Retinal pigment epithelial cell (primary cell): ENCODE data around the gene NEFH.
A peak's percentile ranks its signal among the peaks of the same experiment; 100 is the strongest.

Experiments used
- DNase-seq: peaks from one replicate; pipeline ENCODE4 v3.0.0-alpha.2; 2010; ENCODE audit warnings: low read depth
- H3K4me3 ChIP-seq: 2 replicates; pipeline ENCODE4 v1.5.1; 2011; ENCODE audit warnings: mild to moderate bottlenecking, low read length, control low read depth, moderate library complexity
- TF ChIP-seq, protein P1 (sequence below): conservative IDR thresholded peaks from 2 replicates; pipeline ENCODE4 v1.5.1; 2011; ENCODE audit warnings: low read depth, low read length, control low read depth, inconsistent platforms

The NEFH gene

DNA sequence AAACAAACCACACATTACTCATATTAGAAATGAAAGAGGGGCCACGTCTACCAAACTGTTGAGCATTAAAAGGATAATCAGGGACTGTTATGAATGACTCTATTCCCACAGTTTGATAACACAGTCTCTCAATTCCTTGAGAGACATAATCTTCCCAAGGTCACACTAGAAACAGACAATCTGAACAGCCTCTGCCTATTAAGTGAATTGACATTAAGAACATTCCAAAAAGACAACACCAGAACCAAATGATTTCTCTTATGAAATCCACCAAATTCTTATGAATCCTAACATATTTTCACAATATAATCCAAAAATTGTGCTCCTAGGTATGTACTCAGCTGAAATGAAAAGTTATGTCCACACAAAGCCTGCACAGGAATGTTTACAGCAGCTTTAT, 37.0 kb upstream of the NEFH start:
- H3K4me3 ChIP-seq = no peak overlapping the region
- no peak for DNase-seq
- TF ChIP-seq, protein P1, sequence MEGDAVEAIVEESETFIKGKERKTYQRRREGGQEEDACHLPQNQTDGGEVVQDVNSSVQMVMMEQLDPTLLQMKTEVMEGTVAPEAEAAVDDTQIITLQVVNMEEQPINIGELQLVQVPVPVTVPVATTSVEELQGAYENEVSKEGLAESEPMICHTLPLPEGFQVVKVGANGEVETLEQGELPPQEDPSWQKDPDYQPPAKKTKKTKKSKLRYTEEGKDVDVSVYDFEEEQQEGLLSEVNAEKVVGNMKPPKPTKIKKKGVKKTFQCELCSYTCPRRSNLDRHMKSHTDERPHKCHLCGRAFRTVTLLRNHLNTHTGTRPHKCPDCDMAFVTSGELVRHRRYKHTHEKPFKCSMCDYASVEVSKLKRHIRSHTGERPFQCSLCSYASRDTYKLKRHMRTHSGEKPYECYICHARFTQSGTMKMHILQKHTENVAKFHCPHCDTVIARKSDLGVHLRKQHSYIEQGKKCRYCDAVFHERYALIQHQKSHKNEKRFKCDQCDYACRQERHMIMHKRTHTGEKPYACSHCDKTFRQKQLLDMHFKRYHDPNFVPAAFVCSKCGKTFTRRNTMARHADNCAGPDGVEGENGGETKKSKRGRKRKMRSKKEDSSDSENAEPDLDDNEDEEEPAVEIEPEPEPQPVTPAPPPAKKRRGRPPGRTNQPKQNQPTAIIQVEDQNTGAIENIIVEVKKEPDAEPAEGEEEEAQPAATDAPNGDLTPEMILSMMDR = no peak

DNA sequence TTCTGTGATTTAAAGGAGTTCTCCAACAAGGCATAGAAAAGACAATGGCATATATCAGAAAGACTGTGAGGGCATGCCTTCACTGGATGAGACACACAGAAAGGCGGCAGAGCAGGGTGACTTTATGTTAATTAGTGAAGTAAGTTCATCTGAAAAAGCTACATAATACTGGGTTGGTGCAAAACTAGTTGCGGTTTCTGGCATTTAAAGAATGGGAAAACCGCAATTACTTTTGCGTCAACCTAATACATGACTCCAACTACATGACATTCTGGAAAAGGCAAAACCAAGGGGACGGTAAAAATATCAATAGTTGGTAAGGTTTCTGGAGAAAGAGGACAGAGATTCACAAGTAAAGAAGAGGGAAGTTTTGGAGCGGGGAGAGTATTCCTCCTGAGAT, 36.6 kb upstream of the NEFH start:
- TF ChIP-seq, protein P1 = no peak
- no peak overlapping the region for H3K4me3 ChIP-seq
- DNase-seq = peak; percentile 61

- TF ChIP-seq, protein P1 = no peak
- H3K4me3 ChIP-seq = no peak overlapping the region
These were observed 35.9 kb upstream of the NEFH start for GRCh38 chr22:29443861-29444792.

DNA sequence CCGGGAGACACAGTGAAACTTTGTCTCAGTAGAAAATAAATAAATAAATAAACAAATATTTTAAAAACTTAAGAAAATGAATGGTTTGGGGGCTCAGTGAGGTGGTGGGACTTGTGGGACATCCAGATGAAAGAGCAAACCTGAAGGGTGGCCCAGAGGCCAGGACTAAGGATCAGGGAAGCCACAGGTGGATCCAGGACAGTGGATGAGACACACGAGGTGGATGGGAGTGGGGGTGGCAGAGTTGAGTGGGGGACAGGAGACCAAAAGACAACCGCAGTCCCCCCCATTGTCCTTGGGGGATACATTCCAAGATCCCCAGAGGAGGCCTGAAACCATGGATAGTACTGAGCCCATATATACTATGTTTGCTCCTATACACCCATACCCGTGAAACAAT, 34.5 kb upstream of the NEFH start:
- TF ChIP-seq, protein P1 = no peak
- H3K4me3 ChIP-seq = no peak overlapping the region
- no peak for DNase-seq

More at GRCh38 chr22:29443861-29444792, 35.9 kb upstream of the NEFH start:
- DNase-seq = no peak

DNA sequence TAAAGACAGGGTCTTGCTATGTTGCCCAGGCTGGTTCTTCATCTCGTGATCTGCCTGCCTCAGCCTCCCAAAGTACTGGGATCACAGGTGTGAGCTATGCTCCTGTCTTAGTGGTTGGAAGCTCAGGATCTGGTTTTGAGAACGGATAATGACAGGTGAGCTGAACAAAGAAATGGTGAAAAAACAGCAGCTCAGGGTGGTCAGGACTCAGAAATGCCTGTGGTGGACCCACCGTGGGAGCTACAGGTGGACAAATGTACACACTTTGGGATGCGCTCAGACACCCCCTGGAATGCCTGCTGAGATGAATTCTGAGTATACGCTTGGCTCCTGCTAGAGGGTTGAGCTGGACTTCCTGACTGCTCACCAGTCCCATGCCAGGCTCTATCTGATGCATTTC, 32.1 kb upstream of the NEFH start:
- DNase-seq = no peak
- H3K4me3 ChIP-seq = no peak overlapping the region
- TF ChIP-seq, protein P1 = no peak

- no peak overlapping the region for H3K4me3 ChIP-seq
- DNase-seq = no peak
- TF ChIP-seq, protein P1 = no peak
These were observed 30.6 kb upstream of the NEFH start for GRCh38 chr22:29449296-29449875.
